Thoracic aorta (tissue), 2 donors: ENCODE results near the gene RAB13. TPM values are rescaled to one million over a fixed set of nuclear protein-coding genes. Genes with fewer than 3 reads are reported as not detected.

Experiments used
- ATAC-seq: fragments of 150-250 bp; one replicate; pipeline ENCODE4 v1.8.0; 2017; ENCODE audit warnings: low read depth; ENCODE audit not compliant: insufficient number of reproducible peaks, low FRiP score
- DNase-seq: peaks from one replicate; pipeline ENCODE4 v3.0.0-alpha.2; 2020; ENCODE audit warnings: low spot score
- H3K27ac ChIP-seq, 2 donors: fragments of 200-600 bp; sonication (generic); 1 replicate in 1 of 2; 2 replicates in 1 of 2; pipeline ENCODE4 v1.5.1; 2016; ENCODE audit warnings: mild to moderate bottlenecking in 2 of 2, moderate library complexity in 2 of 2
- H3K27me3 ChIP-seq: fragments of 200-600 bp; sonication (generic); replicated peaks from 2 replicates; pipeline ENCODE4 v1.6.0; 2016; ENCODE audit warnings: mild to moderate bottlenecking; ENCODE audit not compliant: insufficient read depth
- H3K36me3 ChIP-seq: fragments of 200-600 bp; sonication (generic); one replicate; pipeline ENCODE4 v1.5.1; 2016
- H3K4me1 ChIP-seq, 2 donors: fragments of 200-600 bp; sonication (generic); 1 replicate in 1 of 2; 2 replicates in 1 of 2; pipeline versions ENCODE4 v1.5.1 to v1.6.0; 2016; ENCODE audit warnings: low read depth in 2 of 2, mild to moderate bottlenecking in 1 of 2; ENCODE audit not compliant: control insufficient read depth in 1 of 2
- H3K4me3 ChIP-seq: fragments of 200-600 bp; sonication (generic); 2 replicates; pipeline ENCODE4 v1.5.1; 2016; ENCODE audit warnings: mild to moderate bottlenecking
- H3K9me3 ChIP-seq: fragments of 200-600 bp; sonication (generic); 2 replicates; pipeline ENCODE4 v1.5.1; 2016
- total RNA-seq, 2 donors: library from RNA; depleted of rRNA; stranded (reverse); fragments of >200 nt; gene quantifications; one replicate each; pipeline versions ENCODE4 v1.1.0 to v1.2.3, GENCODE V29; 2016
- TF ChIP-seq, protein P1 (sequence below): fragments of 200-600 bp; sonication (generic); IDR thresholded peaks from one replicate; pipeline ENCODE4 v1.5.1; 2019; ENCODE audit warnings: antibody characterized with exemption

RAB13 gene
- total RNA-seq, 2 donors from 2014 or later = 36.0 to 48.3 TPM

- TF ChIP-seq, protein P1, sequence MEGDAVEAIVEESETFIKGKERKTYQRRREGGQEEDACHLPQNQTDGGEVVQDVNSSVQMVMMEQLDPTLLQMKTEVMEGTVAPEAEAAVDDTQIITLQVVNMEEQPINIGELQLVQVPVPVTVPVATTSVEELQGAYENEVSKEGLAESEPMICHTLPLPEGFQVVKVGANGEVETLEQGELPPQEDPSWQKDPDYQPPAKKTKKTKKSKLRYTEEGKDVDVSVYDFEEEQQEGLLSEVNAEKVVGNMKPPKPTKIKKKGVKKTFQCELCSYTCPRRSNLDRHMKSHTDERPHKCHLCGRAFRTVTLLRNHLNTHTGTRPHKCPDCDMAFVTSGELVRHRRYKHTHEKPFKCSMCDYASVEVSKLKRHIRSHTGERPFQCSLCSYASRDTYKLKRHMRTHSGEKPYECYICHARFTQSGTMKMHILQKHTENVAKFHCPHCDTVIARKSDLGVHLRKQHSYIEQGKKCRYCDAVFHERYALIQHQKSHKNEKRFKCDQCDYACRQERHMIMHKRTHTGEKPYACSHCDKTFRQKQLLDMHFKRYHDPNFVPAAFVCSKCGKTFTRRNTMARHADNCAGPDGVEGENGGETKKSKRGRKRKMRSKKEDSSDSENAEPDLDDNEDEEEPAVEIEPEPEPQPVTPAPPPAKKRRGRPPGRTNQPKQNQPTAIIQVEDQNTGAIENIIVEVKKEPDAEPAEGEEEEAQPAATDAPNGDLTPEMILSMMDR = no peak
- Histone ChIP-seq H3K27me3 (no peaks in the 10 kb centered on the region), H3K4me1 (peaks cover 35 to 59% of the 10 kb centered on the region in 2 donors), H3K36me3 (peaks cover 8% of the 10 kb centered on the region), H3K4me3 (peak within 1 kb of the TSS; percentile 77), H3K27ac (peak within 1 kb of the TSS; percentile 90 to 94), H3K9me3 (no peaks in the 10 kb centered on the region)
- DNase-seq (peak; percentile 97), ATAC-seq (peak; percentile 78)
Measured at GRCh38 chr1:153963030-153963849, 22.9 kb downstream of the RAB13 start, which contains the start of gene SLC39A1. SLC39A1 (minus strand) TSS chr1:153963537; CDS start chr1:153962715, 822 bp downstream.

- peak overlapping the region; percentile 90 to 94 for H3K27ac ChIP-seq
- no peaks in the 10 kb centered on the region for H3K9me3 ChIP-seq
- peak overlapping the region; percentile 77 for H3K4me3 ChIP-seq
- no peak for ATAC-seq
- H3K27me3 ChIP-seq = no peaks in the 10 kb centered on the region
- peaks cover 36 to 59% of the 10 kb centered on the region in 2 donors for H3K4me1 ChIP-seq
- TF ChIP-seq, protein P1 = no peak
- DNase-seq = no peak
- peaks cover 8% of the 10 kb centered on the region for H3K36me3 ChIP-seq
Measured at GRCh38 chr1:153962088-153963029, 23.8 kb downstream of the RAB13 start.

GRCh38 chr1:153961421-153961820 is 24.7 kb downstream of the RAB13 start:
- H3K36me3 ChIP-seq = peaks cover 8% of the 10 kb centered on the region
- H3K4me1 ChIP-seq = peaks cover 41 to 63% of the 10 kb centered on the region in 2 donors
- DNase-seq = no peak
- TF ChIP-seq, protein P1 = no peak
- peak overlapping the region; percentile 8 to 90 for H3K27ac ChIP-seq
- no peaks in the 10 kb centered on the region for H3K27me3 ChIP-seq
- ATAC-seq = no peak
- H3K4me3 ChIP-seq = peak overlapping the region; percentile 77
- no peaks in the 10 kb centered on the region for H3K9me3 ChIP-seq

- Histone ChIP-seq H3K9me3 (no peaks in the 10 kb centered on the region), H3K27ac (peak overlapping the region in 1 of 2 donors; percentile 31), H3K4me1 (peaks cover 43 to 66% of the 10 kb centered on the region in 2 donors), H3K36me3 (peaks cover 8% of the 10 kb centered on the region), H3K27me3 (no peaks in the 10 kb centered on the region), H3K4me3 (no peak overlapping the region)
- ATAC-seq (no peak), DNase-seq (no peak)
- TF ChIP-seq, protein P1 = no peak
Measured at GRCh38 chr1:153960206-153960605, 25.9 kb downstream of the RAB13 start.

DNA sequence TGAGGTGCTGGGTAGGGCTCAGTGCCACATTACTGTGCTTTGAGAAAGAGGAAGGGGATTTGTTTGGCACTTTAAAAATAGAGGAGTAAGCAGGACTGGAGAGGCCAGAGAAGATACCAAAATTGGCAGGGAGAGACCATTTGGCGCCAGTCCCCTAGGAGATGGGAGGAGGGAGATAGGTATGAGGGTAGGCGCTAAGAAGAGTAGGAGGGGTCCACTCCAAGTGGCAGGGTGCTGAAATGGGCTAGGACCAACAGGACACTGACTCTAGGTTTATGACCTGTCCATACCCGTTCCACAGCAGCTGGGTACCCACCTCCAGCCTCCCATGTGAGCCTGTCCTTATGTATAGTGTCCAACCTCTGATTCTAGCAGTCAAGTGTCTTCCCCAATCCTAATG is 26.7 kb downstream of the RAB13 start:
- peak overlapping the region; percentile 31 to 90 for H3K27ac ChIP-seq
- H3K36me3 ChIP-seq = peaks cover 13% of the 10 kb centered on the region
- TF ChIP-seq, protein P1 = no peak
- H3K4me1 ChIP-seq = peaks cover 41 to 63% of the 10 kb centered on the region in 2 donors
- no peaks in the 10 kb centered on the region for H3K27me3 ChIP-seq
- DNase-seq (no peak), ATAC-seq (no peak)
- no peak overlapping the region for H3K4me3 ChIP-seq
- H3K9me3 ChIP-seq = no peaks in the 10 kb centered on the region
